Skeletal muscle satellite cell (primary cell): ENCODE measurements around the gene TTC39A.

Source experiments
- H3K27me3 ChIP-seq: 2 replicates; pipeline ENCODE4 v1.7.0; 2013; ENCODE audit warnings: low read length; ENCODE audit not compliant: control insufficient read depth, insufficient read depth
- H3K36me3 ChIP-seq: 2 replicates; pipeline ENCODE4 v1.7.0; 2013; ENCODE audit warnings: mild to moderate bottlenecking, control low read depth, low read length; ENCODE audit not compliant: insufficient read depth
- H3K4me1 ChIP-seq: 2 replicates; pipeline ENCODE4 v1.7.0; 2013; ENCODE audit warnings: low read length; ENCODE audit not compliant: control insufficient read depth, insufficient read depth
- H3K4me2 ChIP-seq: 2 replicates; pipeline ENCODE4 v1.7.0; 2013; ENCODE audit warnings: mild to moderate bottlenecking, low read length
- H3K4me3 ChIP-seq: 2 replicates; pipeline ENCODE4 v1.7.0; 2013; ENCODE audit warnings: low read length
- H3K9ac ChIP-seq: 2 replicates; pipeline ENCODE4 v1.7.0; 2013; ENCODE audit warnings: mild to moderate bottlenecking, low read depth, low read length, moderate library complexity
- H3K9me3 ChIP-seq: replicated peaks from 2 replicates; pipeline ENCODE4 v1.7.0; 2013; ENCODE audit warnings: mild to moderate bottlenecking, control low read depth, low read length

Gene TTC39A

DNA sequence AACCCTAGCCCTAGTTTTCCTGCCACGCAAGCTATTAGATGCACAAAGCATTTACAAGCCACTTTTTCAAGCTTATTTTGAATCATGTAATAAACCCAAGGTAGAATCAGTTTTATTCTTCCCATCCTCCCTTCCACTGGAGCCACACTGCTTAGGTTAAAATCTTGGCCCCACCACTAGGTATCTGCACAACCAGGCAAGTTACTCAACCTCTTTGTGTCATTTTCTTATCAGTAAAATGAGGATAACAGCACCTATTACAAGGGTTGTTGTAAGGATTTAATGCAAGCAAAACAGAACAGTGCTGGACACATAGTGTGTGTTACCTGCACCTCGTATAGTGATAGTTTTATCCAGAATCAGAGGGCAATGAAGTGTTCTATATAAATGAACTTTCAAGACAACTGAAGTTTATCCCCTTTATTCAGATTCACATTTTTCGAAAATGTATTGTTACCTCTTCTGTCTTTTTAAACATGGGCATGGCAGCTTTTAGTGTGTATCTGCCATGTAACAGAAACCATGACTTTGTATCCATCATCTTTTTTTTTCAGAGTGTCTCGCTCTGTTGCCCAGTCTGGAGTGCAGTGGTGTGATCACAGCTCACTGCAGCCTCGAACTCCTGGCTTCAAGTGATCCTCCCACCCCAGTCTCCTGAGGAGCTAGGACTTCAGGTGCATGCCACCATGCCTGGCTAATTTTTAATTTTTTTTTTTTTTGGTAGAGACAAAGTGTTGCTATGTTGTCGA is 17.2 kb upstream of the TTC39A start:
- H3K4me2 ChIP-seq = no peak overlapping the region
- H3K4me3 ChIP-seq = no peak overlapping the region
- peaks cover 44% of the 10 kb centered on the region for H3K27me3 ChIP-seq
- no peaks in the 10 kb centered on the region for H3K9me3 ChIP-seq
- H3K9ac ChIP-seq = no peak overlapping the region
- H3K4me1 ChIP-seq = no peaks in the 10 kb centered on the region
- H3K36me3 ChIP-seq = no peaks in the 10 kb centered on the region

- Histone ChIP-seq H3K4me2 (no peak overlapping the region), H3K36me3 (no peaks in the 10 kb centered on the region)
Measured at GRCh38 chr1:51346086-51346942, 16.0 kb upstream of the TTC39A start.

GRCh38 chr1:51345300-51345687 is 14.9 kb upstream of the TTC39A start:
- Histone ChIP-seq H3K9ac (no peak overlapping the region), H3K4me1 (no peaks in the 10 kb centered on the region), H3K4me3 (no peak overlapping the region), H3K27me3 (peaks cover 44% of the 10 kb centered on the region), H3K9me3 (no peaks in the 10 kb centered on the region), H3K4me2 (peak overlapping the region; percentile 60), H3K36me3 (no peaks in the 10 kb centered on the region)

More at GRCh38 chr1:51346086-51346942, 16.0 kb upstream of the TTC39A start:
- H3K27me3 ChIP-seq = peaks cover 44% of the 10 kb centered on the region
- no peaks in the 10 kb centered on the region for H3K4me1 ChIP-seq
- no peaks in the 10 kb centered on the region for H3K9me3 ChIP-seq
- no peak overlapping the region for H3K4me3 ChIP-seq
- no peak overlapping the region for H3K9ac ChIP-seq

DNA sequence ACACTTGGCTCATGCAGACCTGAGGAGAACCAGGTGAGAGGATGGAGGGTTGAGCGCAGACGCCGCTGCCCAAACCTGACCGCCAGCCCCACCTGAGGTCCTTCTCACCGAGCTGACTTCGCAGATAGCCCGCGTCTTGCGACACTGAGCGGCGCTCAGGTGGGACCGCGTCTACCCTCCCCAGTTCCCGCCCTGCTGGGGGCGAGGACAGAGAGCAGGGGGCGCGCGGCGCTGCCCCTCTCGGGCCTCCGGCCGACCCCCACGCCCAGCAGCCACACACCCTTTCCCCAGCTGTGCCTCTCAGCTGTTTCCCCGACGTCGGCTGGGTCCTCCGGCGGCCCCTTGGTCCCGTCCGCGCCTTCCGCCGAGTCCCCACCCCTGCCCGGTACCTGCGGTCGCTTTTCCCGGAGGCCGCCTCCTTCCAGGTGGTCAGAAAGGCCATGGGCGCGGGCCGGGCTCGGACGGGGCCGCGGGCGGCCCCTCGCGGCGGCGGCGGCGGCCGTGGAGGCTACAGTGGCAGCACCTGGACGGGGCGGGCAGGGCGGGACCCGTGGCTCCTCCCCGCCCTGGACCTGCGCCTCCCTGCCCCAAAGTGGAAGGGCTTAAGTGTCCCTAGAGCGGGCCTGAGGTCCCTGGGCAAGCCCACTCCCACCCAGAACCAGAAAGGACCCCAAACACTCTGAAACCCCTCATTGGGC is 14.4 kb upstream of the TTC39A start:
- peak overlapping the region; percentile 60 for H3K4me2 ChIP-seq
- H3K4me3 ChIP-seq = no peak overlapping the region
- no peaks in the 10 kb centered on the region for H3K9me3 ChIP-seq
- peaks cover 44% of the 10 kb centered on the region for H3K27me3 ChIP-seq
- no peak overlapping the region for H3K9ac ChIP-seq
- no peaks in the 10 kb centered on the region for H3K4me1 ChIP-seq
- H3K36me3 ChIP-seq = no peaks in the 10 kb centered on the region

- H3K9me3 ChIP-seq = no peaks in the 10 kb centered on the region
- H3K4me3 ChIP-seq = no peak overlapping the region
- no peaks in the 10 kb centered on the region for H3K4me1 ChIP-seq
- H3K9ac ChIP-seq = no peak overlapping the region
- peaks cover 44% of the 10 kb centered on the region for H3K27me3 ChIP-seq
- H3K4me2 ChIP-seq = no peak overlapping the region
- H3K36me3 ChIP-seq = no peaks in the 10 kb centered on the region
Measured at GRCh38 chr1:51344276-51344601, 13.9 kb upstream of the TTC39A start.

GRCh38 chr1:51343624-51344023 is 13.3 kb upstream of the TTC39A start:
- Histone ChIP-seq H3K9me3 (no peaks in the 10 kb centered on the region), H3K4me1 (no peaks in the 10 kb centered on the region), H3K36me3 (no peaks in the 10 kb centered on the region), H3K4me3 (no peak overlapping the region), H3K27me3 (peaks cover 44% of the 10 kb centered on the region), H3K4me2 (no peak overlapping the region), H3K9ac (no peak overlapping the region)

GRCh38 chr1:51342591-51343206 is 12.3 kb upstream of the TTC39A start:
- Histone ChIP-seq H3K9me3 (no peaks in the 10 kb centered on the region), H3K36me3 (no peaks in the 10 kb centered on the region), H3K4me1 (no peaks in the 10 kb centered on the region), H3K9ac (no peak overlapping the region), H3K4me2 (no peak overlapping the region), H3K4me3 (no peak overlapping the region), H3K27me3 (peaks cover 44% of the 10 kb centered on the region)

DNA sequence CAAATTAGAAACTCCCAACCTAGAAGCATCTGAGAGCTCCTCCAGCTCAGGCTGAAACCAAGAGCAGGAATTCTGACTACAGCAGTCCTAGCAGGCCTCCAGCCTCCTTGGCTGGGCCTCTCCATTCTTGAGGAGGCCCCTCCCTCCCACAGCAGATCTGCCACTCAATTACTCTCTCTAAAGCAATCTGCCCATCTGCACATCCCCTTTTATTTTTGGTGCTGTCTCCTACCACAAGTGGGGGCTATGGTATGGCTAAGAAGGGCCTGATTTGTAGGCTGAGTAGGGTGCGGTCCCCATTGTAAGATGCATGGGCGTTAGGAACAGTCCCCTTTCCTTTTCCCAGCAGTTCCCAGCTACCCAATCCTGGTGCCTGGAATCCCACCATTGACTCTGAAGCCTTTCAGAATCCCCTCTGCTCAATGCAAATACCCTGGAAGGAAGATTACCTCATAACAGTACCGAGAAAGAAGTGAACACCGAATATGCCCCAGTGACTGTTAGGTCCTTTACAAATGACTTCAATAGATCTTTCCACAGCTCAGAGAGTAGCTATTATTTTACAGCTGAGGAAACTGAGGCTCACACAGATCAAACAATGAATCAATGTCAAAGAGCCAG is 11.6 kb upstream of the TTC39A start:
- Histone ChIP-seq H3K27me3 (peaks cover 44% of the 10 kb centered on the region), H3K36me3 (no peaks in the 10 kb centered on the region), H3K9ac (no peak overlapping the region), H3K4me3 (no peak overlapping the region), H3K4me1 (no peaks in the 10 kb centered on the region), H3K4me2 (no peak overlapping the region), H3K9me3 (no peaks in the 10 kb centered on the region)

DNA sequence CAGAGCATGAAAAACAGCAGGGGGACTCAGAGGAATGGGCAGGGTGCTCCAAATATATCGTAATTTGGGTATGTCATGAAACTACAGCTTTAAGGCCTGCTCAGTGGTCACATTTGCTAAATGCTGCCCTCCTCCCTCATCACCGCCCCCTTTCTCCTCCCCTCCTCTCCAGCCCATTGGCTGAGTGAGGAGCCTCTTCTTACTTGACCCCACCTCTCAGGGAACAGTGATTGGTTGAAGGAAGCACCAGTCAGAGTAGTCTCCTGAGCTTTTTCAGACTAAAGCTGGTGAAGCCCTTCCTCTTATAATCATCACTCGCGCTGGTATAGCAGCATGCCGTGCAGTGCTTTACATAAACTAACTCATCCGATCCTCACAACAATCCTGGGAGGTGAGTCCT is 10.0 kb upstream of the TTC39A start:
- no peak overlapping the region for H3K9ac ChIP-seq
- no peaks in the 10 kb centered on the region for H3K36me3 ChIP-seq
- H3K4me2 ChIP-seq = no peak overlapping the region
- H3K9me3 ChIP-seq = no peaks in the 10 kb centered on the region
- H3K4me3 ChIP-seq = no peak overlapping the region
- peaks cover 28% of the 10 kb centered on the region for H3K27me3 ChIP-seq
- no peaks in the 10 kb centered on the region for H3K4me1 ChIP-seq

- Histone ChIP-seq H3K4me2 (no peak overlapping the region), H3K36me3 (no peaks in the 10 kb centered on the region), H3K9ac (no peak overlapping the region), H3K4me1 (peaks cover 2% of the 10 kb centered on the region), H3K9me3 (no peaks in the 10 kb centered on the region), H3K27me3 (no peaks in the 10 kb centered on the region), H3K4me3 (no peak overlapping the region)
Measured at GRCh38 chr1:51336711-51337110, 6.3 kb upstream of the TTC39A start.

GRCh38 chr1:51336004-51336403 is 5.6 kb upstream of the TTC39A start:
- Histone ChIP-seq H3K27me3 (no peaks in the 10 kb centered on the region), H3K4me2 (no peak overlapping the region), H3K36me3 (no peaks in the 10 kb centered on the region), H3K9me3 (no peaks in the 10 kb centered on the region), H3K4me3 (no peak overlapping the region), H3K4me1 (peaks cover 9% of the 10 kb centered on the region), H3K9ac (no peak overlapping the region)
